ENCODE data around the gene ARL6IP4. TPM values are rescaled to one million over a fixed set of nuclear protein-coding genes. Genes with fewer than 3 reads are reported as not detected.
A peak's percentile ranks its signal among the peaks of the same experiment; 100 is the strongest.

Gene ARL6IP4
- total RNA-seq, 1 experiment from 2014 or later, result 133 TPM

GRCh38 chr12:122965851-122966742, 14.4 kb upstream of the ARL6IP4 start, which contains the start of gene ABCB9:
Gene ABCB9, minus strand, starts transcription at chr12:122966463. Its CDS starts 6,228 bp downstream, at chr12:122960235.
- ChIA-PET CTCF (interaction anchor here (0.6 to 2.3 kb wide), 10 partner anchors 9 to 267 kb away, joined by 3 to 13 read pairs (median 3); partner anchors contain the start of genes MTRFR and OGFOD2), POLR2A (interaction anchor here (0.6 to 1.4 kb wide), 3 partner anchors 9 to 1470 kb away, joined by 3 to 10 read pairs (median 4); partner anchors contain the start of genes OGFOD2 and VPS37B)
- H3K27ac Mint-ChIP-seq, result peak within 1 kb of the TSS; percentile 82
- H3K36me3 Mint-ChIP-seq, result no peaks in the 10 kb centered on the region
- H3K27me3 Mint-ChIP-seq (ENCODE audit: low read depth), result peaks cover 5% of the 10 kb centered on the region
- peak; percentile 93 for ATAC-seq
- H3K4me3 Mint-ChIP-seq, result peak within 1 kb of the TSS; percentile 63
- no peaks in the 10 kb centered on the region for H3K9me3 Mint-ChIP-seq
- peaks cover 19% of the 10 kb centered on the region for H3K4me1 Mint-ChIP-seq
- DNase-seq (ENCODE audit: low spot score), result peak; percentile 98
- TF ChIP-seq NR1H2 (CRISPR knock-in tag; IDR thresholded peaks at IDR 0.05) (no peak), SP1 (CRISPR knock-in tag; conservative IDR thresholded peaks at IDR 0.05) (peak; percentile 75), ETV6 (CRISPR knock-in tag; IDR thresholded peaks at IDR 0.05) (peak; percentile 43; the same call in 1 of the 2 replicates), ZNF263 (CRISPR knock-in tag; IDR thresholded peaks at IDR 0.05; ENCODE audit: low read depth) (peak; percentile 94), SMAD3 (CRISPR knock-in tag; IDR thresholded peaks at IDR 0.05; ENCODE audit: borderline replicate concordance) (no peak), PRDM15 (CRISPR knock-in tag; IDR thresholded peaks at IDR 0.05) (peak; percentile 63), HMGXB4 (CRISPR knock-in tag; IDR thresholded peaks at IDR 0.05) (0 out of 2 replicates have a peak, but pooled peaks have one; percentile 54), ZNF281 (CRISPR knock-in tag; IDR thresholded peaks at IDR 0.05) (peak; percentile 37; the same call in 1 of the 2 replicates)

GRCh38 chr12:122966743-122967550, 13.5 kb upstream of the ARL6IP4 start:
- peaks cover 5% of the 10 kb centered on the region for H3K27me3 Mint-ChIP-seq (ENCODE audit: low read depth)
- H3K27ac Mint-ChIP-seq, result peak overlapping the region; percentile 82
- H3K4me1 Mint-ChIP-seq, result peaks cover 19% of the 10 kb centered on the region
- H3K4me3 Mint-ChIP-seq, result peak overlapping the region; percentile 42
- H3K36me3 Mint-ChIP-seq, result no peaks in the 10 kb centered on the region
- no peak for ATAC-seq
- DNase-seq (ENCODE audit: low spot score), result no peak
- H3K9me3 Mint-ChIP-seq, result no peaks in the 10 kb centered on the region
- ChIA-PET CTCF (interaction anchor here (0.6 to 2.3 kb wide), 8 partner anchors 8 to 267 kb away, joined by 3 to 13 read pairs (median 3); partner anchors contain the start of genes MTRFR and OGFOD2), POLR2A (interaction anchor here (0.6 to 1.4 kb wide), 3 partner anchors 8 to 1471 kb away, joined by 3 to 10 read pairs (median 4); partner anchors contain the start of genes OGFOD2 and VPS37B)
- TF ChIP-seq ZNF416 (CRISPR knock-in tag; IDR thresholded peaks at IDR 0.05), result no peak
- no peak for TF ChIP-seq ZNF671 (CRISPR knock-in tag; IDR thresholded peaks at IDR 0.05)
- TF ChIP-seq AR (CRISPR knock-in tag; IDR thresholded peaks at IDR 0.05), result no peak
- no peak for TF ChIP-seq PRDM15 (CRISPR knock-in tag; IDR thresholded peaks at IDR 0.05)
- no peak for TF ChIP-seq USF2 (CRISPR knock-in tag; IDR thresholded peaks at IDR 0.05)

Measured in WTC11 (cell line).